A673 (cell line): ENCODE data around the gene TMEM221. TPM values are rescaled to one million over a fixed set of nuclear protein-coding genes. Genes with fewer than 3 reads are reported as not detected.

ENCODE experiments used
- BruUV-seq: library from RNA; stranded (reverse); fragments of 400-500 nt; replicated peaks from 2 replicates; lab custom pipeline; 2021; lab: Mats Ljungman, UMichigan
- CTCF ChIA-PET: fragments of 300-600 bp; sonication (Branson Sonifier 250); formaldehyde crosslinking; loops from one replicate; lab custom pipeline; 2022; ENCODE audit warnings: antibody characterized with exemption; lab: Charles Lee
- POLR2A ChIA-PET: fragments of 300-600 bp; sonication (Branson Sonifier 250); formaldehyde crosslinking; loops from one replicate; lab custom pipeline; 2022; ENCODE audit warnings: antibody characterized with exemption; ENCODE audit not compliant: low non-redundant PET; lab: Charles Lee
- DNase-seq: peaks from one replicate; pipeline ENCODE4 v3.0.0-alpha.2; 2015; ENCODE audit warnings: low spot score
- H3K27ac ChIP-seq: fragments of 200-600 bp; sonication (generic); 2 replicates; pipeline ENCODE4 v1.5.1; 2016; ENCODE audit warnings: mixed run types, low read depth, mild to moderate bottlenecking, mixed read lengths, antibody characterized with exemption, low read length; ENCODE audit not compliant: poor library complexity, severe bottlenecking
- H3K27me3 ChIP-seq: fragments of 200-600 bp; sonication (generic); replicated peaks from 2 replicates; pipeline ENCODE4 v1.6.1; 2017; ENCODE audit warnings: mixed run types, low read depth, mild to moderate bottlenecking, mixed read lengths, antibody characterized with exemption, low read length; ENCODE audit not compliant: insufficient read depth, poor library complexity
- H3K36me3 ChIP-seq: fragments of 200-600 bp; sonication (generic); 2 replicates; pipeline ENCODE4 v1.6.1; 2016; ENCODE audit warnings: mixed run types, mild to moderate bottlenecking, mixed read lengths, antibody characterized with exemption, low read length; ENCODE audit not compliant: insufficient read depth, poor library complexity, severe bottlenecking
- H3K4me1 ChIP-seq: fragments of 200-600 bp; sonication (generic); 2 replicates; pipeline ENCODE4 v1.6.1; 2017; ENCODE audit warnings: mixed run types, mild to moderate bottlenecking, mixed read lengths, antibody characterized with exemption, low read length; ENCODE audit not compliant: insufficient read depth, poor library complexity, severe bottlenecking
- H3K4me3 ChIP-seq: fragments of 200-600 bp; sonication (generic); 2 replicates; pipeline ENCODE4 v1.5.1; 2016; ENCODE audit warnings: low read depth, mixed run types, mild to moderate bottlenecking, mixed read lengths, low read length; ENCODE audit not compliant: poor library complexity, severe bottlenecking
- H3K9me3 ChIP-seq: fragments of 200-600 bp; sonication (generic); 2 replicates; pipeline ENCODE4 v1.6.1; 2016; ENCODE audit warnings: mixed run types, low read depth, mild to moderate bottlenecking, mixed read lengths, antibody characterized with exemption, low read length; ENCODE audit not compliant: poor library complexity, severe bottlenecking
- CTCF ChIP-seq: fragments of 300-800, 200-600 bp; sonication (generic); conservative IDR thresholded peaks from 2 replicates; pipeline ENCODE4 v1.5.1; 2017; ENCODE audit warnings: low read depth, mild to moderate bottlenecking, antibody characterized with exemption, low read length, moderate library complexity, mixed read lengths
- EZH2 ChIP-seq: fragments of 200-600 bp; sonication (generic); IDR thresholded peaks from 2 replicates; pipeline ENCODE4 v1.6.1; 2017; ENCODE audit warnings: borderline replicate concordance, low read depth, mild to moderate bottlenecking, mixed read lengths, antibody characterized with exemption, low read length; ENCODE audit not compliant: poor library complexity, severe bottlenecking
- intact Hi-C: fragments of 100-400 bp; cut with micrococcal nuclease; formaldehyde crosslinking; loops from one replicate; pipeline ENCODE4 v1.10.0; 2022; ENCODE audit not compliant: unreplicated experiment
- total RNA-seq: library from RNA; stranded (reverse); gene quantifications from 2 replicates; pipeline ENCODE4 v1.2.3, GENCODE V29; 2021

Gene TMEM221
- total RNA-seq, 1 experiment from 2014 or later: not detected

- Histone ChIP-seq H3K36me3 (no peaks in the 10 kb centered on the region), H3K9me3 (no peaks in the 10 kb centered on the region), H3K4me1 (no peaks in the 10 kb centered on the region), H3K27ac (no peak overlapping the region), H3K27me3 (no peaks in the 10 kb centered on the region), H3K4me3 (no peak overlapping the region)
- no peak for DNase-seq
- intact Hi-C loops: no loop called here
- TF ChIP-seq CTCF (no peak), EZH2 (no peak)
- ChIA-PET CTCF (no interaction called here), POLR2A (no interaction called here)
- BruUV-seq: no TSS peak
Measured at GRCh38 chr19:17490411-17490810, 41.9 kb upstream of the TMEM221 start.

GRCh38 chr19:17489392-17490030 is 41.0 kb upstream of the TMEM221 start:
- BruUV-seq: no TSS peak

GRCh38 chr19:17488593-17489391 is 40.3 kb upstream of the TMEM221 start:
- Histone ChIP-seq H3K4me3 (no peak overlapping the region), H3K27ac (no peak overlapping the region), H3K27me3 (no peaks in the 10 kb centered on the region), H3K9me3 (no peaks in the 10 kb centered on the region), H3K36me3 (no peaks in the 10 kb centered on the region), H3K4me1 (no peaks in the 10 kb centered on the region)
- peak; percentile 73 for DNase-seq
- TF ChIP-seq EZH2 (no peak), CTCF (peak; percentile 33; the same call in 1 of the 2 replicates)
- intact Hi-C loops: no loop called here
- CTCF ChIA-PET: no interaction called here
- BruUV-seq: no TSS peak
- POLR2A ChIA-PET: interaction anchor here (0.7 kb wide), 1 partner anchor 348 kb away, joined by 3 read pairs; no protein-coding TSS in a partner anchor

More at GRCh38 chr19:17489392-17490030, 41.0 kb upstream of the TMEM221 start:
- H3K27ac ChIP-seq: no peak overlapping the region
- H3K36me3 ChIP-seq: no peaks in the 10 kb centered on the region
- ChIA-PET CTCF (no interaction called here), POLR2A (interaction anchor here (0.7 kb wide), 1 partner anchor 347 kb away, joined by 3 read pairs; no protein-coding TSS in a partner anchor)
- no peaks in the 10 kb centered on the region for H3K27me3 ChIP-seq
- TF ChIP-seq EZH2 (no peak), CTCF (0 out of 2 replicates have a peak, but pooled peaks have one; percentile 5)
- no peaks in the 10 kb centered on the region for H3K9me3 ChIP-seq
- intact Hi-C loops: no loop called here
- H3K4me3 ChIP-seq: no peak overlapping the region
- no peak for DNase-seq
- H3K4me1 ChIP-seq: no peaks in the 10 kb centered on the region
